Measurements from ENCODE around the gene SORCS2.

SORCS2 gene

DNA sequence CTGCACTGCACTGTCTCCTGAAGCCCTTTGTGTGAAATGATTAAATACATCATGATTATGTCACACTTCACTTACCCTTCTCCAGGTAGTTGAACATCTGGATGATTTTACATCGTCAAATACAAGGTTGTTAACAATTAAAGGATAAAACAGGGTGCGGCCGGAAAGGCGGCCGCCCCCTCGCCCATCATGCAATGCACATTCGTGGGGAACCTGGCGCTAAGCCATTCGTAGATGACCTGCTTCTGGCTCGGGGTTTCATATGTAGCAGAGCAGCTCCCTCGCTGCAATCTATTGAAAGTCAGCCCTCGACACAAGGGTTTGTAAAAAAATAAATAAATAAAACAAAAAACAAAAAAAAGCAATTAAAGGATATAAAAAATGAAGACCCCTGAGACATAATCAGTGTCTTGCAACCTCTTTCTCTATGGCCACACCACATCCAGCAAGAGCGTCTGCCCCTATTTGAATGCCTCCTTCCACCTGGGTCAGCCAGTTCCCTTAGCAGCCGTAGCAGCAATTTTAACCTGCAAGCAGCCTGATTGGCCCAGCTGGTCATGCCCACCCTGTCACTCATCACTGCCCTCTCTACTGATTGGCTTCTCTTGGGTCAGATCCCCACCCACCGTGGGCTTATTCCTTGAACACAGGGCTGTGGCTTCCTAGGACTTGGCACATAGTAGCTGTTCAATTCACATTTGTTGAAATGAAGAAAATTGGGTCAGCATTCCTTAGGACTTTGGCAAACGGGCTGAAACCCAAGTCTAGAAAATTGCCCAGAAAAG lies 390.2 kb downstream of the SORCS2 start:
- Mint-ChIP-seq H3K27me3 (no peaks in the 10 kb centered on the region), H3K9me3 (peaks cover 26% of the 10 kb centered on the region), H3K4me3 (no peak overlapping the region), H3K4me1 (no peaks in the 10 kb centered on the region), H3K36me3 (no peaks in the 10 kb centered on the region), H3K27ac (no peak overlapping the region)
- ATAC-seq = no peak

DNA sequence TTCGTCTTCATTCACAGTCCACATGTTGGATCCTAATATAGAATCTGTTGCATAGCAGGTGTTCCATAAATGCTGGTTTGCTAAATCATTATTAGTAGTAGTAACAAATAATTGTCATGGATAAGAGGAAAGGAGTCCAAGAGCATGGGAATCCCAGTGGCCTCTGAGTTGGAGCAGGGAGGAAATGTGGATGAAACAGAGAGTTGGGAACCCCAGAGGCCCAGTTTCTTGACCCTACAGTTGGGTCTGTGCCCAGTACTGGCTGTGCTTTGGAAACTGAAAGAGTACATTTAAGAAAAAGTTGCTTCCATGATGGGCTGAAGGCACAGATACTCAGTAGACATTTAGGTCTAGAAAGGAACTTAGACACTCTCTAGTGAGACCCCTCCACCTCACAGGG lies 391.8 kb downstream of the SORCS2 start:
- Mint-ChIP-seq H3K27ac (no peak overlapping the region), H3K36me3 (no peaks in the 10 kb centered on the region), H3K27me3 (no peaks in the 10 kb centered on the region), H3K4me1 (no peaks in the 10 kb centered on the region), H3K4me3 (no peak overlapping the region), H3K9me3 (peaks cover 19% of the 10 kb centered on the region)
- no peak for ATAC-seq

DNA sequence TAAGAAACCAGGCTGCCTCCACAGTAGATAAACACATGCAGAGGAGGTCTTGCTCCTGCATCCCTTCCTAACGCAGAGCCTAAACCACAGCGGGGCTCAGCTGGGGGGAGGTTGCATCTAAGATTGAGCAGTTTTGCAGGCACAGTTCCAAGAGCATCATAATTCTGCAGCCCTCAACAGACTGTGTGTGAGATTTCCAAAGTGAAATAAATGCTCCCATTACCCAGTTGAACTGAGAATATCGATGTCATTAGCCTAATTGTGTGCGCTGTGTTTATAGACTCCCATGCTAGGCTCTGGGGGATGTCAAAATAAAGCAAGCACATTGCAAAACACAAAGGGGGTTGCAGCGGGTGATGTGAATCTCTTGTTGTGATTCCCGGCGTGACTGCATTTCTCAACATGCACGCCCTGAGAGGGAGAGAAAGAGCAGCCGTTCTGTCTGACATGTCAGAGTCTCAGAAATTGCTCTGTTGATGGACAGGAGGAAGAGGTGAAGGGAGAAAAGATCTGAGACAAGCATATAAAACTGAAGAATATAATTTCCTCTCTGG lies 392.3 kb downstream of the SORCS2 start:
- Mint-ChIP-seq H3K27ac (no peak overlapping the region), H3K9me3 (peaks cover 15% of the 10 kb centered on the region), H3K4me3 (no peak overlapping the region), H3K36me3 (no peaks in the 10 kb centered on the region), H3K27me3 (no peaks in the 10 kb centered on the region), H3K4me1 (no peaks in the 10 kb centered on the region)
- no peak for ATAC-seq

DNA sequence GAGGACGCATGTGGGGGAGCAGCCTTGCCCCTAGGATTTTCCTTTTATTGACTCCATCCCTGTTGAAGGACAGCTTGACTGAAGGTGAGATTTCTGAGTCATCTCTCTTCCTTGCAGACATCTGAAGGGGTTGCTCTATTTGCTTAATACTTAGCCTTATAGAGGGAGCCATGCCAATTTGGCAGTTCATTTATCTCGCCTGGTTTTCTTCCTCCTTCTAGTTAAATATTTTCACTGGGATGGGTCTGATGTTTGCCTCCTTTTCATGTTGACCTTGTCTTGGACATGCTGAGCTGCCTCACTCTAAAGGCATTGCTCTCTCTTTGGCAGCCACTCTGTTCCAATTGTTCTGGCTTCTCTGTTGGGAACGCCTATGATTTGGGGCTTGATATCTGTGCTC lies 393.4 kb downstream of the SORCS2 start:
- H3K4me3 Mint-ChIP-seq = no peak overlapping the region
- H3K27me3 Mint-ChIP-seq = no peaks in the 10 kb centered on the region
- no peak for ATAC-seq

DNA sequence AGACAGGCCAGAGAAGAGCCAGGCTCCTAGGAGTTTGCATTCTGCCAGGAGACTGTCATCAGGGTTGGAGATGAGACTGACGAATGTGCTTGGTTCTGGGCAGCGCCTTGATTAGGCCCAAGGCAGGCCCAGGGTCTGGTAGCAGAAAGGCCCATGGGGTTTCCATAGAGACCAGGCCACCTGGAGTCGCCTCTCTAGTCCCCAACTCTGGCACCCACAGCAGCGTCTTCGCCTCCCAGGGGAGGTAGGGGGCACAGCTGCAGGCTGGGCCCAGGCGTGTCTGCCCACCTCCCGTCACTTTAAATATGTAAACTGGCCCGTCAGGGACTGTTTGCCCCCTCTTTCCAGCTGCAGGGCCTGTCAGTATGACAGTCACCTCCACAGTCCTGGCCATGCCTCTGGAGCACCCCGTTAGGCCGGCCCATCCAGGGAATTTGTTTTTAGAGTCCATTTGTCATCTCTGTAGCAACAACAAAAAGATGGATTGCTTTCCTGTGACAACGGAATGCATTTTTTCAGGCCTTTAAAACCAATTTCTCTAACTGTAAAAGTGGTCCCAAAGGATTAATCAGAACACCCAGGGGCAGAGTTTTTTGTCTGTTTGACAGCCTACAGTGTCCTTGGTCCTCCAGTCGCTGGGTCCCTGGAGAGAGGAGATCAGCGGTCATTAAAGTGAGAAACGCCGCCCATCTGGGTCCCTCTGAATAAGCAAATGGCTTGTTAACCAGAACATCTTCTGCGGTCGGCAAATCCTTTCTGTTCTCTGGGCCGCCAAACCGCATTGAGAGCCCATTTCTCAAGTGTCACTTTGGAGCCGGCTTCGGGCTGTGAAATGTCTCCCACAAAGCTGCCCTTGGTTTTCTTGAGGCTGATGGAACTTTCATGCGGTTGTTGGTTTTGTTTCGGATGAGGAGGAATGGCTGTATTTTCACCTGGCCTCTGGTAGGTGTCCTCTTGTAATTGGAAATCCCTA lies 395.4 kb downstream of the SORCS2 start:
- peaks cover 10% of the 10 kb centered on the region for H3K9me3 Mint-ChIP-seq
- H3K36me3 Mint-ChIP-seq = no peaks in the 10 kb centered on the region
- H3K27me3 Mint-ChIP-seq = no peaks in the 10 kb centered on the region
- no peak overlapping the region for H3K4me3 Mint-ChIP-seq
- H3K27ac Mint-ChIP-seq = no peak overlapping the region
- no peaks in the 10 kb centered on the region for H3K4me1 Mint-ChIP-seq
- ATAC-seq = no peak

More for the DNA sequence above, 393.4 kb downstream of the SORCS2 start:
- Mint-ChIP-seq H3K36me3 (no peaks in the 10 kb centered on the region), H3K4me1 (no peaks in the 10 kb centered on the region), H3K27ac (no peak overlapping the region), H3K9me3 (peaks cover 12% of the 10 kb centered on the region)

GRCh38 chr4:7590189-7590588 lies 397.9 kb downstream of the SORCS2 start:
- no peaks in the 10 kb centered on the region for H3K36me3 Mint-ChIP-seq
- no peak overlapping the region for H3K4me3 Mint-ChIP-seq
- H3K27me3 Mint-ChIP-seq = peaks cover 3% of the 10 kb centered on the region
- H3K4me1 Mint-ChIP-seq = no peaks in the 10 kb centered on the region
- H3K9me3 Mint-ChIP-seq = peaks cover 9% of the 10 kb centered on the region
- no peak for ATAC-seq
- no peak overlapping the region for H3K27ac Mint-ChIP-seq

GRCh38 chr4:7590899-7591298 lies 398.6 kb downstream of the SORCS2 start:
- no peak for ATAC-seq
- H3K36me3 Mint-ChIP-seq = no peaks in the 10 kb centered on the region

GRCh38 chr4:7591409-7592053 lies 399.2 kb downstream of the SORCS2 start:
- Mint-ChIP-seq H3K27ac (no peak overlapping the region), H3K27me3 (peaks cover 11% of the 10 kb centered on the region), H3K9me3 (peaks cover 4% of the 10 kb centered on the region), H3K4me3 (no peak overlapping the region), H3K4me1 (no peaks in the 10 kb centered on the region), H3K36me3 (no peaks in the 10 kb centered on the region)
- ATAC-seq = no peak

More at GRCh38 chr4:7590899-7591298, 398.6 kb downstream of the SORCS2 start:
- Mint-ChIP-seq H3K27me3 (peaks cover 10% of the 10 kb centered on the region), H3K4me1 (no peaks in the 10 kb centered on the region), H3K9me3 (peaks cover 9% of the 10 kb centered on the region), H3K4me3 (no peak overlapping the region), H3K27ac (no peak overlapping the region)

- Mint-ChIP-seq H3K4me1 (no peaks in the 10 kb centered on the region), H3K36me3 (no peaks in the 10 kb centered on the region)
These were observed 401.5 kb downstream of the SORCS2 start for GRCh38 chr4:7593646-7594412.

GRCh38 chr4:7595934-7596461 lies 403.7 kb downstream of the SORCS2 start:
- Mint-ChIP-seq H3K27me3 (peaks cover 11% of the 10 kb centered on the region), H3K4me1 (no peaks in the 10 kb centered on the region), H3K36me3 (no peaks in the 10 kb centered on the region), H3K9me3 (no peaks in the 10 kb centered on the region), H3K4me3 (no peak overlapping the region), H3K27ac (no peak overlapping the region)
- no peak for ATAC-seq

More at GRCh38 chr4:7593646-7594412, 401.5 kb downstream of the SORCS2 start:
- ATAC-seq = no peak
- Mint-ChIP-seq H3K27me3 (peaks cover 11% of the 10 kb centered on the region), H3K9me3 (no peaks in the 10 kb centered on the region), H3K4me3 (no peak overlapping the region), H3K27ac (no peak overlapping the region)

GRCh38 chr4:7596918-7597606 lies 404.7 kb downstream of the SORCS2 start:
- Mint-ChIP-seq H3K4me1 (no peaks in the 10 kb centered on the region), H3K4me3 (no peak overlapping the region), H3K27me3 (peaks cover 11% of the 10 kb centered on the region), H3K9me3 (no peaks in the 10 kb centered on the region), H3K27ac (no peak overlapping the region), H3K36me3 (no peaks in the 10 kb centered on the region)
- ATAC-seq = no peak

DNA sequence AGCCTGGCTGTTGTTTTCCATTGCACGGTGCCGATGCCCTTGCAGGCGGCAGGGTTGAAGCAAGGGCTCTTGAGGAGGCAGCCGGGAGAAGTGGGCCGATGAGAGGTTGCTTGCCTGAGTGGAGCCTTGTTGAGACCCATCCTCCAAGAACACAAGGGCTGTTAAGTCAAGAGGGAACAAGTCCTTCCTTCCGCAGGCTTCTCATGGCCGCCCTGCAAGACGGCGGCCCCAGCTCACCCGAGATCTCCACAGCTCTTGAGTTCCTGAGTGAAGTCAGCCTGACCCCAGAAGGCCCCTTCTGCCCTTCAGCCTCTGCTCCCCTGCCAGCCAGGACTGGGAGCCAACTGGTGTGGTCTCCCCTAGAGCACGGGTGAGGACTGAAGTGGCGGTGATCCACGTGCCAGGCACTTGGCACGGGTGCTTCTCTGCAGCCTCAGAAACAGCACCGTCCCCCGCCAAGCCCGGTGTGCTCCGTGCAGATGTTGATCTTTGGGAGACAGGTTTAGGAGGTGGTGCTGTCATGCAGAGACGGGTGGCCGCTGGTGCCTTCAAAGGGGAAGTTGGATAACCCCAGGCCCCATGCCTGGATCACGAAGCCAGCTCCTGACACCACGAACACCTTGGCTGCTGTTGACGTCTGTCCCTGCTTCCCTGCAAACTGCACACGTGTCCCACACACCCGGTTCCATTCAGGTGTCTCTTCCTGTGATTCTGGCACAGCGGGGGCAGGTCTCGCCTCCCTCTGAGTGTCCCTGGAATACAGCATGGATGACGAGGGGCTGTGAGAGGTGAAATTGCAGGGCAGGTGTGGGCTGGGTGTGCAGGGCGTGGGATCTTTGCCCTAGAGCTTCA lies 406.8 kb downstream of the SORCS2 start:
- H3K9me3 Mint-ChIP-seq = peaks cover 10% of the 10 kb centered on the region
- H3K36me3 Mint-ChIP-seq = no peaks in the 10 kb centered on the region
- H3K4me1 Mint-ChIP-seq = no peaks in the 10 kb centered on the region
- ATAC-seq = no peak
- peaks cover 11% of the 10 kb centered on the region for H3K27me3 Mint-ChIP-seq
- H3K27ac Mint-ChIP-seq = no peak overlapping the region
- H3K4me3 Mint-ChIP-seq = no peak overlapping the region

GRCh38 chr4:7600247-7600646 lies 407.9 kb downstream of the SORCS2 start:
- no peaks in the 10 kb centered on the region for H3K36me3 Mint-ChIP-seq
- H3K4me1 Mint-ChIP-seq = no peaks in the 10 kb centered on the region
- H3K27me3 Mint-ChIP-seq = peaks cover 7% of the 10 kb centered on the region
- ATAC-seq = no peak
- no peak overlapping the region for H3K4me3 Mint-ChIP-seq
- no peak overlapping the region for H3K27ac Mint-ChIP-seq
- peaks cover 17% of the 10 kb centered on the region for H3K9me3 Mint-ChIP-seq
